Activated CD8-positive, alpha-beta T cell treated with anti-CD3 and anti-CD28 coated beads for 36 hours (primary cell): ENCODE results near the gene ZC3HAV1. TPM values are rescaled to one million over a fixed set of nuclear protein-coding genes. Genes with fewer than 3 reads are reported as not detected.

Experiments used
- ATAC-seq: fragments of 200-7000 bp; cut with Tn5 transposase; one replicate; pipeline ENCODE4 v1.10.0; 2021; ENCODE audit warnings: mild to moderate bottlenecking, moderate library complexity
- CTCF ChIA-PET: fragments of 350-600 bp; sonication (Branson Sonifier 250); formaldehyde crosslinking; loops from one replicate; lab custom pipeline; 2021; ENCODE audit warnings: antibody characterized with exemption; lab: Charles Lee
- POLR2A ChIA-PET: fragments of 350-600 bp; sonication (Branson Sonifier 250); formaldehyde crosslinking; loops from one replicate; lab custom pipeline; 2021; ENCODE audit warnings: antibody characterized with exemption; lab: Charles Lee
- DNase-seq: peaks from one replicate; pipeline ENCODE4 v3.0.0-alpha.2; 2020
- H3K27ac Mint-ChIP-seq: one replicate; pipeline ENCODE4 v1.8.0; 2021; ENCODE audit warnings: mild to moderate bottlenecking, mixed read lengths
- H3K27me3 Mint-ChIP-seq: one replicate; pipeline ENCODE4 v1.8.0; 2021; ENCODE audit warnings: mixed read lengths
- H3K36me3 Mint-ChIP-seq: one replicate; pipeline ENCODE4 v1.8.0; 2021; ENCODE audit warnings: low read depth, mixed read lengths
- H3K4me1 Mint-ChIP-seq: one replicate; pipeline ENCODE4 v1.8.0; 2021; ENCODE audit warnings: low read depth, mixed read lengths
- H3K4me3 Mint-ChIP-seq: one replicate; pipeline ENCODE4 v1.8.0; 2021; ENCODE audit warnings: mild to moderate bottlenecking, moderate library complexity, mixed read lengths
- H3K9me3 Mint-ChIP-seq: one replicate; pipeline ENCODE4 v1.8.0; 2021; ENCODE audit warnings: mixed read lengths
- CTCF ChIP-seq: fragments of 200-600 bp; IDR thresholded peaks from one replicate; pipeline ENCODE4 v1.8.0; 2022; ENCODE audit warnings: antibody characterized with exemption, mild to moderate bottlenecking
- intact Hi-C: fragments of 100-400 bp; cut with micrococcal nuclease; formaldehyde crosslinking; loops from one replicate; pipeline ENCODE4 v1.10.0; 2022
- total RNA-seq, 2 experiments: library from RNA; stranded (reverse); gene quantifications; one replicate each; pipeline ENCODE4 v1.2.3, GENCODE V29; 2021

ZC3HAV1 gene
- total RNA-seq, 2 experiments from 2014 or later, result 125 to 128 TPM

- no peak for TF ChIP-seq CTCF
- Mint-ChIP-seq H3K27ac (peak overlapping the region; percentile 65), H3K4me3 (no peak overlapping the region), H3K9me3 (no peaks in the 10 kb centered on the region), H3K27me3 (no peaks in the 10 kb centered on the region), H3K36me3 (peaks cover 70% of the 10 kb centered on the region), H3K4me1 (peaks cover 29% of the 10 kb centered on the region)
- POLR2A ChIA-PET, result interaction anchor here (0.9 to 2.1 kb wide), 4 partner anchors 9 to 50 kb away, joined by 3 to 6 read pairs (median 4); no protein-coding TSS in a partner anchor
- intact Hi-C loops, result no loop called here
- ATAC-seq (no peak), DNase-seq (no peak)
- CTCF ChIA-PET, result interaction anchor here (1.2 to 2.7 kb wide), 3 partner anchors 10 to 36 kb away, joined by 3 to 12 read pairs (median 3); no protein-coding TSS in a partner anchor
These were observed 55.4 kb downstream of the ZC3HAV1 start for GRCh38 chr7:139054101-139054500.

- Mint-ChIP-seq H3K27ac (no peak overlapping the region), H3K9me3 (no peaks in the 10 kb centered on the region), H3K36me3 (peaks cover 75% of the 10 kb centered on the region), H3K27me3 (no peaks in the 10 kb centered on the region), H3K4me3 (no peak overlapping the region), H3K4me1 (peaks cover 36% of the 10 kb centered on the region)
- CTCF ChIA-PET, result interaction anchor here (1.2 to 3.5 kb wide), 3 partner anchors 14 to 34 kb away, joined by 3 to 18 read pairs (median 8); no protein-coding TSS in a partner anchor
- DNase-seq (no peak), ATAC-seq (no peak)
- intact Hi-C loops, result no loop called here
- TF ChIP-seq CTCF, result no peak
- POLR2A ChIA-PET, result interaction anchor here (0.9 to 1.1 kb wide), 2 partner anchors 10 to 12 kb away, joined by 3 read pairs; no protein-coding TSS in a partner anchor
These were observed 57.9 kb downstream of the ZC3HAV1 start for GRCh38 chr7:139051655-139052054.

- Mint-ChIP-seq H3K27ac (peak overlapping the region; percentile 58), H3K4me1 (peaks cover 47% of the 10 kb centered on the region), H3K36me3 (peaks cover 79% of the 10 kb centered on the region), H3K27me3 (no peaks in the 10 kb centered on the region), H3K9me3 (no peaks in the 10 kb centered on the region), H3K4me3 (no peak overlapping the region)
- ChIA-PET CTCF (interaction anchor here (1.1 to 3.5 kb wide), 5 partner anchors 10 to 385 kb away, joined by 3 to 18 read pairs (median 6); no protein-coding TSS in a partner anchor), POLR2A (interaction anchor here (1.5 kb wide), 1 partner anchor 15 kb away, joined by 10 read pairs; no protein-coding TSS in a partner anchor)
- DNase-seq (no peak), ATAC-seq (no peak)
- intact Hi-C loops, result no loop called here
- no peak for TF ChIP-seq CTCF
These were observed 59.6 kb downstream of the ZC3HAV1 start for GRCh38 chr7:139049936-139050335.

- Mint-ChIP-seq H3K27me3 (no peaks in the 10 kb centered on the region), H3K4me1 (peaks cover 55% of the 10 kb centered on the region), H3K27ac (peak overlapping the region; percentile 59), H3K9me3 (no peaks in the 10 kb centered on the region), H3K4me3 (no peak overlapping the region), H3K36me3 (peaks cover 78% of the 10 kb centered on the region)
- intact Hi-C loops, result no loop called here
- no peak for ATAC-seq
- no peak for DNase-seq
- POLR2A ChIA-PET, result interaction anchor here (0.6 to 2.2 kb wide), 4 partner anchors 14 to 34 kb away, joined by 3 to 10 read pairs (median 4); partner anchors contain the start of gene ZC3HAV1L
- CTCF ChIA-PET, result interaction anchor here (1.1 to 3.5 kb wide), 4 partner anchors 10 to 386 kb away, joined by 3 to 18 read pairs (median 6); no protein-coding TSS in a partner anchor
- no peak for TF ChIP-seq CTCF
These were observed 60.4 kb downstream of the ZC3HAV1 start for GRCh38 chr7:139049111-139049510.

GRCh38 chr7:139047970-139048369, 61.5 kb downstream of the ZC3HAV1 start:
- Mint-ChIP-seq H3K27me3 (no peaks in the 10 kb centered on the region), H3K4me1 (peaks cover 64% of the 10 kb centered on the region), H3K9me3 (no peaks in the 10 kb centered on the region), H3K4me3 (no peak overlapping the region), H3K27ac (peak overlapping the region; percentile 61), H3K36me3 (peaks cover 77% of the 10 kb centered on the region)
- ATAC-seq (peak; percentile 67), DNase-seq (peak; percentile 51)
- ChIA-PET CTCF (no interaction called here), POLR2A (interaction anchor here (2.2 kb wide), 1 partner anchor 13 kb away, joined by 5 read pairs; the partner anchor contains the start of gene ZC3HAV1L)
- intact Hi-C loops, result no loop called here
- no peak for TF ChIP-seq CTCF
